ENCODE measurements around the gene PRAC2.

PRAC2 gene

DNA sequence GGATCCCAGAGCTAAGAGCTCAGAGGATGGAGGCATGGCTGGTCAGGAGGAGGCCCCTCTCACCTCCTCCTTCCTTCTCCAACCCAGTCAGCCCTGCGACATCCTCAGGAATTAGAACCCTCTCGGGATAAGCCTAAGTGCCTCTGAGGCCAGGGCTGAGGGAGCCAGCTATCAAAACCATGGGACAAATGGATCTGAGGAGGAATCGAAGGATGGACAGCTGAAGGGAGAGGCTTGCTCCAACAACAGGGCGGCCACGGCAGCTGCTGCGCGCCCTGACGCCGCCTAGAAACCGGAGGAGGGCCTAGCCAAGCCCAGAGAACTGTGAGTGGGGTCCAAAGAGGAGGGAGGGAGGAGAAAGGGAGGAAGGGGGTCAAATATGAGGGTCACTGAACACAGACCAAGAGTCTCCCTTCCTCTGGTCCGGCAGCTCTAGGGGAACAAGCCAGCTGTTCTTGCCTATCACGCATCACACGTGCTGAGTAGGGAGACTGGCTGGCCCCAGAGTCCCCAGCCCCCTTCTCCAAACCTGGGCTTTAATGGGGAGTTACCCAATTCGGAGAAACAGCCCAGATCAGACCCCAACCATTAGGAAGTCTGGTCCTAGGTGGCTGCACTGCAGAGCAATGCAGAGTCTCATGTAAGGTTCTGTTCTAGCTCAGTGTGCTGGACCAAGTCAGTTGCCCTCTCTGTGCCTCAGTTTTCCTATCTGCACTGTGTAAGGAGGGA, 11.5 kb downstream of the PRAC2 start:
- DNase-seq (ENCODE audit: low read depth), result no peak

GRCh38 chr17:48735062-48735351, 12.0 kb downstream of the PRAC2 start:
- DNase-seq (ENCODE audit: low read depth), result no peak

DNA sequence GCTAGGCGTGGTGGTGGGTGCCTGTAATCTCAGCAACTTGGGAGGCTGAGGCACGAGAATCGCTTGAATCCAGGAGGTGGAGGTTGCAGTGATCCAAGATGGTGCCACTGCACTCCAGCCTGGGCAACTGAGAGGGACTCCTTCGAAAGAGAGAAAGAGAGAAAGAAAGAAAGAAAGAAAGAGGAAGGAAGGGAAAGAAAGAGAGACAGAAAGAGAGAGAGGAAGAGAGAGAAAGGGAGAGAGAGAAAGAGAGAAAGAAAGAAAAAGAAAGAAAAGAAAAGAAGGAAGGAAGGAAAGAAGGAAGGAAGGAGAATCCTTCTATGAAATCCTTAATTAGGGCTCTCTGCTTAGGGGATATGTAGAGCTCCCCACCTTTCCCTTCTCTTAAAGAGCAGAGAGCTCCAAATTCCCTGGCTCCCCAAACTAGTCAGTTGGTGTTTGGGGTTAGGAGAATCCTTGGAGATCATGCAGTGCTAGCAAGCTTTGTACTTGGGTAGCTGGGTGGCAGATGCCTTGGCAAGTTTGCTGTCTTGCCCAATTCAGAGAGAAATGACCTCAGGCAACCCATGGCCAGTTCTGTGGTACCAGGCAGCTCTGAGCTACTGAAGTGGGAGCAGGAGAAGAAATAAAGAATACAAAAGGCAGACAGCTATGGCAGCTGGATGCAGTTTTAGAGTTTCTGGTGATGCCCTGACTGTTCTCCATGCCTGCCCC, 14.5 kb downstream of the PRAC2 start:
- DNase-seq (ENCODE audit: low read depth), result no peak

DNA sequence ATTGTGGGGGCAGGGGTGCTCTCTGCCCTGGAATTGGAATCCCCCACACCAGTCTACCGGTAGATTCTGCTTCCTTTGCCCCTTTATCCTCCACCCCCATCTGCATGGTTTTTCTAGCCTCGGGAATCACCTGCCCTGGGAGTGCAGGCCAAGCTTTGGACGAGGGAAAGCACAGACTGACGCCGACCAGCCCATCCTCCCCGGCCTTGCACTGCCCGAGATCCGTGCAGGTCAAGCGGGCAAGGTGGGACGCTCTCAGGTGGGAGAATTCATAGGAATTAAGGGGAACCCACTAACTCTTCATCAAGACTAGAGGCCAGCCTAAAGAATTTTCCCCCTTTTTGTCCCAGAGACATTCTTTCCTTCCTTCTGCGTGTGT, 15.4 kb downstream of the PRAC2 start:
- no peak for DNase-seq (ENCODE audit: low read depth)

DNA sequence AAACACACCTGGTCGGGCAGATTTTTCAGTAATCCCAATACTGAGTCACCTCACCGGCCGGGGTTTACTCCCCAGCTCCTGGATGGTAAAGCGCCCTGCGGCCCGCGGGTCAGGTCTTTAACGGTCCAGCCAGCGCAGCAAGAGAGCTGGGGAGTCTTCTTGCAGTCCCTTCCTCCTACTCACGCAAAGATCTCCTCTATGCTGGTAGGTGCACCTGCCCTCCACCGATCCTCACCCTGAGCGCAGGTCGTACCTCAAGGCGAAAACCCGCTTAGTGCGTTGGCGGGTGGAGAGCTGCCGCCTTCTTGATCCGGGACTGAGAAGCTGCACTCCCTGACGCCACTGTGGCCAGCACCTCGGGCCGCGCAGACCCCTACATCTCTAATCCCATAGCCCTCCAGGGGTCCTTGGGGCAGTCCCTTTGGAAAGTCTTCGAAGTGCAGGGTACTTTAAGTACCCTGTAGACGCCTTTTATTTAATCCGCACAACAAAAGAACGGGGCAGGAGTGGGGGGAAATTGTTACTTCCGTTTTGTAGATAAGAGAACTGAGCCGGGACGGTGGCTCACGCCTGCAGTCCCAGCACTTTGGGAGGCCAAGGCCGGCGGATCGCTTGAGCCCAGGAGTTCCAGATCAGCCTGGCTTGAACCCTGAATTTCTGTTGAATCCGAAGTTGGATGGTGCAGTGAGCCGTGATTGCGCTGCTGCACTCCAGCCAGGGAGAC, 16.0 kb downstream of the PRAC2 start:
- no peak for DNase-seq (ENCODE audit: low read depth)

- DNase-seq (ENCODE audit: low read depth), result no peak
Observed at GRCh38 chr17:48740537-48740936, 17.6 kb downstream of the PRAC2 start.

DNA sequence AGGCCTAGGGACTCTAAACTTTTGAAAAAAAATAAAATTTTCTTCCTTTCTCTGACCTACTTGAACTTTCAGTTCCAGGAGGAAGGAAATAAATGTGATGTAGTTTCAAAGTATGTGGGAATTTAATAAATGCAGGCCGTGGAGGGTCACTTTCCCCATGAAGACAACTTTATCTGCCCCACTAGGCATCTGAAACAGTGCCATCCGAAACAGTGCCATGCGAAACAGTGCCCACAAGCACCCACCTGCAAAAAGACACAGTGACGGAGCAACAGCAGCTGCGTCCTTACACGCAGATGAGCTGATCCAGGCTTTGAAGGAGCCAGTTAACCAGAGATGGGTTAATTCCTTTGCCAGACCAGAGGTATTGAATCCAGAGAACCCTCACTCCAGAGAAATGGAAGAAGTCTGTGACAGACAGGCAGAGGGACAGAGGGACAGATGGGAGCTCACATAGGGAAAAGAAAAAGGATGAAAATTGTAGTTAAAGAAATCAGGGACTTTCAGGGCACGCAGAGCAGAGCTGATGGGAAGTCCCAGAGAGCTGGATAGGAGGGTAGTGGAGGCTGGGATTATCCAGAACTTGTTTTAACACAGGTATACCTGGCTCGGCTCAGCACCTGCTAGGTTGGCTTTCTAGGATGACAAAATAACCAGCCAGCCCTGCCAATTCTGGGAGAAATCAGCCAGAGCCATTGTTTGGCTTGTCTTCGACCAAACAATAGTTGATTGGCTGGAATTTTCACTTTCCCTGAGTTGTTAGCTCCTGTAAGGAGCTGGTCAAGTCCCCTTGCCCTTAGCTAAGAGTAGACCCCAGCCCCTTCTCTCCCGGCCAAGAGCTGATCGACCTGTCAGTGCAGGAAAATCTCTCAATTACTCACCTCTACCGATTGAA, 22.6 kb downstream of the PRAC2 start:
- DNase-seq (ENCODE audit: low read depth), result no peak

DNA sequence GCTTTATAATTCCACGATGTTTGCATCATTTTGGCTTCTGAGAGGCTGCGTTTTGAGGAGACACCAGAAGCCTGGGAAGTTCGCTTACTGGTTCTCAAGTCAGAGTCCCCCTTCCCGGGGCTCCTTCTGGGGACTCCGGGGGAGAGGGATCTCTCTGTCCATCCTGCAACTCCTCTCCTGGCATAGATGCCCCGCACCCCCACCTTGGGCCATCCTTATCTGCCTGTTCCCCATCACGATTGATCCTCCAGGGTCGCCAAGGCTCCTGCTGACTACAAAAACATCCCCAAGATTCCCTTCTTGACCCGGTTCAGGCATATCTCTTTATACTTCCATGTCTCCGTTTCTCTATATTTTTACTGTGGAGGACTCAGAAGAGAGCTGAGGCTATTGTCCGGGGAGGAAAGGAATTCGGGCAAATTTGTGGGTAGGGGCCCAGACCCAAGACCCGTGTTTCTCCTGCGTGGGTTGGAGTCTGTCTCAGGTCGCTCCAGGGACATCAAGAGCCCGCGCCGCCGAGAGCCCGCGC, 24.0 kb downstream of the PRAC2 start:
- no peak for DNase-seq (ENCODE audit: low read depth)

DNA sequence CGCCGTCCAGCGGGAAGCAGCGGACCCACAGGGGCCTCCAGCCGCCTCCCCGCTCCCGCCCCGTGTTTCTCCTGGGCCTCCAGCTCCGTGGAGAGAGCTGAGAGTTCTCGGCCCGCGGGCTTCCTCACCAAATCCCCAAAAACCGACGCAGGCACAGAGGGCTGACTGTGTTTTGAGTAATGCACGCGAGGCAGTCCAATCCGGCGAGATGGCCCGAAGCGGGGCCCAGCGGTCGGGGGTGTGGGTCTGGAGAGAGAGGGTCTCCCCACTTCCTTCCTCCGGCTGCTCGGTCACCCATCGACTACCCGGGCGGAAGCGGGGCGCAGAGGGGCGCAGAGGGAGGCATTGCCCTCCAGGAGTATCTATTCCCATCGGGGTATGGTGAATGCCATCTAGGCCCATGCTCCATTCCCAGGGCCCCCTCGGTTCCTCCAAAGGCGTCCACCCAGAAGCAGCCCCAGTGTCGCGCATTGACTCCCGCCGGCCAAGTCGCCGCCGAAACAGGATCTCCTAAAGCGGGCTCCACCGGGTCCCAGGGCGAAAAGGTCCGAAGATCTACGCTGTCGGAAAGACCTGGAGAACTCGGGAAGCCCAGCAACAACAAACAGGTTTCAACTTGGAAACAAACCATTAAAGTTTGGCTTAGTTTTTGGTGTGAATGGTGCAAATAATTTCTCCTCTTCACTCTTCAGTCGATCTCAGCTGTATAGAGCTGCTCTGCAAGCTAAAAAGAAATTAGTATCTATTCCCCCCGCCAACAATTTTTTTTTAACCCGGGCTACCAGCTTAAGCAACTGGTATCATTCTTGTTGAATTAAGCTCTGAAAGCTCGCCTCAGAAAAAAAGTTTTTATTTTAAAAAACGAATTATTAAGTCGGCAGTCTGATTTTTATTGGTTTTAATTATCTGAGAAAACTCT, 24.7 kb downstream of the PRAC2 start:
- DNase-seq (ENCODE audit: low read depth), result no peak

DNA sequence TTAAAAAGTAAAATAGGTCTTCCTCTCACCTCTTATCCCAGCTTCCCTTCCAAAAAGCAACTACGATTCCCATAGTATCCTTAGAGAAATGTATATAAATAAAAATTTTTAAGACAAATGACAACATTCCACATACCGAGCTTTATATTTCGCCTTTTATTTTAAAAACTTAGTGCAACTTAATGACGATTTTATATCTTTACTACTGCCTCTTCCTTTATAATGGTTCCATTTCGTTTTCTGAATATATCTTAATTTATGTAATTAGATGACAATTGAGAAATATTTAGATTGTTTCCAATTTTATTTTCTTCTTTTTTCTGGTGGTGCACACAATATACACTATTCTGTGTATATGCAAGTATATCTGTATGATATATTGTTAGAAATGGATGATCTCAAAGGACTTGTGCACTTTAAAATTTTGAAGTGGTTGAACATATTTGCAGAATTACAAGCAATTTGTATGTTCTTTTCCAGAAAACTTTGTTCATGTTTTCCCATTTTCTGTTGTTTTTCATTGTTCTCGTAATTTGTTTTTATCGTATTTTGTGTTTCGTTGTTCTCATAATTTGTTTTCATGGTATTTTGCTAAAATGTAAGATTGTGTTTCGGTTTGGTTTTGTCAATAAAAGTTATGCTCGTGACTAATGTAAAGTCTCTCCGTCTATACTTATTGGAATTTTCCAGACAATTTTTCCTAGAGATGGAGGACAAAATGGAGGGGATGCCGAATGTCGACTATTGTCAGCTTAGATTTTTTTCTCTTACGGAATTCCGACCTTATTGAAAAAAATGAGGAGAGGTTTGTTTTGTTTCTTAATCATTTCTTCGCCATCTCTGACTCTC, 26.0 kb downstream of the PRAC2 start:
- DNase-seq (ENCODE audit: low read depth), result no peak

DNA sequence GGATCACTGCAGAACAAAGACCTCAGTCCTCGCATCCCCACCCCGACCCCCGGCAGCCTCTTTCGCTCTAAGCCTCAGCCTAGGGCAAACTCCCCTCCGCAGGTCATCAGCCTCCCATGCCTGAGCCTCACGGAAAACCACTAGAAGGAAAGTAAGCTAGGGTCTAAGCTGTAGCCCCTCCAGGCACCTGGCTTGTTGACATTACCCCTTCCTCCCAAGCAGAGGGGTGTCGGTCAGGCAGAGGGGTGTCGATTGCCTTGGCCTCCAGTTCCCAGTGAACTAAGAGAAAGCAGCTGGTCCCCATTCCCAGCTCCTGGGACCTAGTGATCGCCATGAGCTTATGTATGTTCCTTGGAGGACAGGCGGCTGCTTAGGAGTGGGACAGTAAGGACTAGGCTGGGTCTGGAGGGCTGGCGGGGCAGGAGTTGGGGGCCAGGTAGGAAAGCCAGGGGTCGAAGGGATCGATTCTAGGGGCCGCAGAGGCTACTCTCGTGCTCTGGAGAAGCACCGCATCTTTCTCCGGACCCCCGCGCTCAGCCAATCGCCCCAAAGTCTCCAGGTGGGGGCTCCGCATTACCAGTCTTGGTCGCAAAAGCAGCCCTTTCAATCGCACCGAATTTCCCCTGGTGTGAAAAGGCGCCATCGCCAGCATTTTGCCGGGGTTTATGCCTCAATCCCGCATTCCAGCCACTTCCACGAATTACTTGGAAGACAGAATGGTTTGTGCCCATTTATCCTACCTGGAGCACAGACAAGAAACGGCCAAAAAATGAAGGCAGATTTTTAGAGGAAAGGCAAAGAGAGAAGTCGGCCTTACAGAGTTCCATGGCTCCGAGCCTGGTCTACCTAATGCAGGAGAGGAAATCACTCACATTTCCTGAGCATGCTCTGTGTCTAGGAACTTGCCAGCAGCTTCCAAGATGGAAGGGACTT, 26.9 kb downstream of the PRAC2 start:
- DNase-seq (ENCODE audit: low read depth), result no peak

DNA sequence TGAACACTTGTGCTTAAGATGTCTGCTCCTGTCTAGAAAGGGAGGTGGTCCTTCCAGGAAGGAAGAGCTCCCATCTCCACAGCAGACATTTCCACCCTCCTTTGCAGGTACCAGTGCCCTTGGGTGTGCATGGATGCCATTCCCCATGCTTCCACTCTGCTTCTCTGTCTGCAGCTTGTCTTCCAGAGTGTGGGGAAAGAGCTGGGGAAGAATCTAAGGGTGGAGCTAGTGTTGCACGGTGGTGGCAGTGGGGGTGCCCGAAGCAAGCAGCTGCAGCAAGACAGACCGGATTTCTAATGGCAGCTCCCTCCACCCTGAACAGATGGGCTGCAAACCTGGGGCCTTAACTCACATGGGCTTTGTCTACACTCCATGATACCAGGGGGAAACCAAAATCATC, 28.2 kb downstream of the PRAC2 start:
- DNase-seq (ENCODE audit: low read depth), result no peak

DNA sequence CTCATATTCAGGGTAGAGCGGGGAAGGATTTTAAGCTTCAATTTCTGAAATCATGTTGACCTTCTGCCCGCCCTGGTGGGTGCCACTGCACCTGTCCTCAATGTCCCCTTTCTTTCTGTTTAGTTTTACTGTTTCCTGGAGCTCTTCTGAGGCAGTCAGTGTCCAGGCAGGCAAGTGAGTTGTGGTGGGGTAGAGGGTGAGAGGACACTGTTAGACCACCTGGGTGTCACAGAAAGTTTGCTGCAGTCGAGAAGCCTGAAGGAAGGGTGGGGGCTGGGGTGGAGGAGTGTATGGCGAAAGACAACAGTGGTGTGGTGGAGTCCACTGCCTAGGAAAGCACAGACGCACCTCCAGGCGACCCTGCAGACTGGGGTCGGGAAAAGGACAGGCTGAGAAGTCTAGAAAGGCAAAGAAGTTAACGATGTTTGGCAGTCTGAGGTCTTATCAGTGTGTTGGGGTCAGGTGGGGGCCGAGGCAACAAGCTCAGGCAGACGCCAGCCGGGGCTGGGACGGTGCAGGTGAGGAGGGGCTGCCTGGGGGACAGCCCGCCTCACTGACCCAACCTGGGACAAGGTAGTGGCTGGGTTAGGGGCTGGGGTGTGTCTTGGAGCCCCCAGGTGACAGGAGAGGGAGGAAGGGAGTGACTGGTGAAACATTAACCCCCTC, 28.9 kb downstream of the PRAC2 start:
- DNase-seq (ENCODE audit: low read depth), result no peak

GRCh38 chr17:48752399-48753288, 29.7 kb downstream of the PRAC2 start:
- no peak for DNase-seq (ENCODE audit: low read depth)

DNA sequence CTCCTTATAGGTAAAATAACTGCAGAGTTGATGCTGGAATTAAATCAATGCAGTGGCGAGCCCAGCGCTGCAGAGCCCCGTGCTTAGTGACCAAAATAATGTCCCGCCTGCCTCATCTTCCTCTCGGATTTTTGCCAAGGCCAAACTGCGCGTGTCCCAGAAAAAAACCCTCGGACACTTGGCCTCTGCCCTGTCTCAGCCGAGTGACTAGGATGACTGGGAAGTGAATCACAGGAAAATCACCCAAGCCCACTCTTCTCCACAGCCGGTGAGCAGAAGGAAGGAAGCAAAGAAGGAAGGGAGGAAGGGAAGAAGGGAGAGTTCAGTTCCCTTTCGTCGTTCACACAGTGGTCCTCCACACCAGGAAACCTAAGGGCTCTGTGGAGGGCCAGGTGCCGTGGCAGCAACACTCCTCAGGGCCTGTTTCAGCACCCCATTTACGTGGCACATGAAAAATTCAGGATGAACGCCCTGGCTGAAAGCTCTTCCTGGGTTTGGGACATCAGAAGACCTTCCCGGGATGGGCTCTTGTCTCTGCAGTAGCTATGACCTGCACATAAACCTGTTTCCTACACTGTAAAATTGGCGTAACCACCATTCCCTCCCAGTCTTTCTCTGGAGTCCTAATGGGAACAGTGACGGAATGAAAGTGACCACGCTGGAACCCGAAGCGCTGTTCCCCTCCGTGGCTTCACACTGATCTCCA, 31.0 kb downstream of the PRAC2 start:
- no peak for DNase-seq (ENCODE audit: low read depth)

- no peak for DNase-seq (ENCODE audit: low read depth)
Observed at GRCh38 chr17:48754500-48755261, 31.7 kb downstream of the PRAC2 start.

Data from activated T-cell treated with anti-CD3 and anti-CD28 coated beads for 1 hour (primary cell).